ENCODE data around the gene C3orf49. TPM values are rescaled to one million over a fixed set of nuclear protein-coding genes. Genes with fewer than 3 reads are reported as not detected.

C3orf49 gene
- total RNA-seq, 1 experiment from 2014 or later, result not detected

GRCh38 chr3:63830526-63830925 is 11.4 kb downstream of the C3orf49 start:
- Histone ChIP-seq H4K20me1 (ENCODE audit: insufficient read depth, low read depth, low read length) (no peaks in the 10 kb centered on the region), H3K79me2 (ENCODE audit: low read length) (0 out of 2 replicates have a peak, but pooled peaks cover 4% of the 10 kb centered on the region), H3K9ac (ENCODE audit: low read length) (no peak overlapping the region), H3K4me2 (ENCODE audit: low read depth, low read length, poor library complexity, severe bottlenecking) (no peak overlapping the region), H3K36me3 (ENCODE audit: insufficient read depth, low read length) (peaks cover 53% of the 10 kb centered on the region), H3K27me3 (ENCODE audit: low read length) (no peaks in the 10 kb centered on the region), H3K9me2 (replicated peaks; ENCODE audit: insufficient read depth, low read length) (no peaks in the 10 kb centered on the region), H3K9me3 (ENCODE audit: low read length) (no peaks in the 10 kb centered on the region), H3K4me3 (ENCODE audit: low read length) (no peak overlapping the region), H3K4me1 (ENCODE audit: low read length) (peaks cover 23% of the 10 kb centered on the region), H3K27ac (ENCODE audit: low read length) (no peak overlapping the region), H2AFZ (ENCODE audit: low read length) (no peak overlapping the region)
- DNase-seq, result no peak

GRCh38 chr3:63832395-63832794 is 13.3 kb downstream of the C3orf49 start:
- no peak for DNase-seq
- H3K36me3 ChIP-seq (ENCODE audit: insufficient read depth, low read length), result peaks cover 55% of the 10 kb centered on the region

GRCh38 chr3:63841704-63842103 is 22.6 kb downstream of the C3orf49 start:
- Histone ChIP-seq H2AFZ (ENCODE audit: low read length) (no peak overlapping the region), H3K27ac (ENCODE audit: low read length) (no peak overlapping the region), H3K4me2 (ENCODE audit: low read depth, low read length, poor library complexity, severe bottlenecking) (no peak overlapping the region), H3K4me3 (ENCODE audit: low read length) (no peak overlapping the region), H3K36me3 (ENCODE audit: insufficient read depth, low read length) (peaks cover 12% of the 10 kb centered on the region; the same call in 1 of the 2 replicates), H3K4me1 (ENCODE audit: low read length) (peaks cover 13% of the 10 kb centered on the region), H3K79me2 (ENCODE audit: low read length) (peaks cover 92% of the 10 kb centered on the region), H3K9me3 (ENCODE audit: low read length) (no peaks in the 10 kb centered on the region), H3K9ac (ENCODE audit: low read length) (no peak overlapping the region), H3K9me2 (replicated peaks; ENCODE audit: insufficient read depth, low read length) (no peaks in the 10 kb centered on the region), H3K27me3 (ENCODE audit: low read length) (no peaks in the 10 kb centered on the region), H4K20me1 (ENCODE audit: insufficient read depth, low read depth, low read length) (no peaks in the 10 kb centered on the region)
- no peak for DNase-seq

More at GRCh38 chr3:63832395-63832794, 13.3 kb downstream of the C3orf49 start:
- no peak overlapping the region for H3K9ac ChIP-seq (ENCODE audit: low read length)
- no peak overlapping the region for H3K4me3 ChIP-seq (ENCODE audit: low read length)
- no peak overlapping the region for H2AFZ ChIP-seq (ENCODE audit: low read length)
- no peaks in the 10 kb centered on the region for H4K20me1 ChIP-seq (ENCODE audit: insufficient read depth, low read depth, low read length)
- H3K9me2 ChIP-seq (replicated peaks; ENCODE audit: insufficient read depth, low read length), result no peaks in the 10 kb centered on the region
- no peak overlapping the region for H3K4me2 ChIP-seq (ENCODE audit: low read depth, low read length, poor library complexity, severe bottlenecking)
- H3K27me3 ChIP-seq (ENCODE audit: low read length), result no peaks in the 10 kb centered on the region
- H3K9me3 ChIP-seq (ENCODE audit: low read length), result no peaks in the 10 kb centered on the region
- peaks cover 14% of the 10 kb centered on the region for H3K79me2 ChIP-seq (ENCODE audit: low read length)
- H3K4me1 ChIP-seq (ENCODE audit: low read length), result peaks cover 34% of the 10 kb centered on the region
- no peak overlapping the region for H3K27ac ChIP-seq (ENCODE audit: low read length)

- H3K9ac ChIP-seq (ENCODE audit: low read length), result no peak overlapping the region
- no peak for DNase-seq
- H3K9me3 ChIP-seq (ENCODE audit: low read length), result no peaks in the 10 kb centered on the region
- H3K79me2 ChIP-seq (ENCODE audit: low read length), result peaks cover 94% of the 10 kb centered on the region
- no peak overlapping the region for H3K27ac ChIP-seq (ENCODE audit: low read length)
- H2AFZ ChIP-seq (ENCODE audit: low read length), result no peak overlapping the region
- no peaks in the 10 kb centered on the region for H3K9me2 ChIP-seq (replicated peaks; ENCODE audit: insufficient read depth, low read length)
- no peak overlapping the region for H3K4me2 ChIP-seq (ENCODE audit: low read depth, low read length, poor library complexity, severe bottlenecking)
- H3K4me1 ChIP-seq (ENCODE audit: low read length), result peaks cover 9% of the 10 kb centered on the region
- no peaks in the 10 kb centered on the region for H4K20me1 ChIP-seq (ENCODE audit: insufficient read depth, low read depth, low read length)
- peaks cover 9% of the 10 kb centered on the region; the same call in 1 of the 2 replicates for H3K36me3 ChIP-seq (ENCODE audit: insufficient read depth, low read length)
- no peak overlapping the region for H3K4me3 ChIP-seq (ENCODE audit: low read length)
- H3K27me3 ChIP-seq (ENCODE audit: low read length), result no peaks in the 10 kb centered on the region
Observed at GRCh38 chr3:63842127-63842526, 23.0 kb downstream of the C3orf49 start.

GRCh38 chr3:63845215-63845614 is 26.1 kb downstream of the C3orf49 start:
- no peak overlapping the region for H2AFZ ChIP-seq (ENCODE audit: low read length)
- no peaks in the 10 kb centered on the region for H3K9me3 ChIP-seq (ENCODE audit: low read length)
- H3K36me3 ChIP-seq (ENCODE audit: insufficient read depth, low read length), result no peaks in the 10 kb centered on the region
- H3K9ac ChIP-seq (ENCODE audit: low read length), result no peak overlapping the region
- no peaks in the 10 kb centered on the region for H3K4me1 ChIP-seq (ENCODE audit: low read length)
- H3K9me2 ChIP-seq (replicated peaks; ENCODE audit: insufficient read depth, low read length), result no peaks in the 10 kb centered on the region
- no peak overlapping the region for H3K4me2 ChIP-seq (ENCODE audit: low read depth, low read length, poor library complexity, severe bottlenecking)
- no peak overlapping the region for H3K4me3 ChIP-seq (ENCODE audit: low read length)
- H3K27me3 ChIP-seq (ENCODE audit: low read length), result no peaks in the 10 kb centered on the region
- DNase-seq, result no peak
- H3K27ac ChIP-seq (ENCODE audit: low read length), result no peak overlapping the region
- H4K20me1 ChIP-seq (ENCODE audit: insufficient read depth, low read depth, low read length), result no peaks in the 10 kb centered on the region
- H3K79me2 ChIP-seq (ENCODE audit: low read length), result peaks cover 99% of the 10 kb centered on the region

GRCh38 chr3:63847718-63848450 is 28.8 kb downstream of the C3orf49 start:
- H3K9me2 ChIP-seq (replicated peaks; ENCODE audit: insufficient read depth, low read length), result no peaks in the 10 kb centered on the region
- no peaks in the 10 kb centered on the region for H4K20me1 ChIP-seq (ENCODE audit: insufficient read depth, low read depth, low read length)
- H2AFZ ChIP-seq (ENCODE audit: low read length), result no peak overlapping the region
- peaks cover 99% of the 10 kb centered on the region for H3K79me2 ChIP-seq (ENCODE audit: low read length)
- 0 out of 2 replicates have a peak, but pooled peaks cover 4% of the 10 kb centered on the region for H3K36me3 ChIP-seq (ENCODE audit: insufficient read depth, low read length)
- no peaks in the 10 kb centered on the region for H3K27me3 ChIP-seq (ENCODE audit: low read length)
- DNase-seq, result no peak
- no peak overlapping the region for H3K4me3 ChIP-seq (ENCODE audit: low read length)
- no peaks in the 10 kb centered on the region for H3K9me3 ChIP-seq (ENCODE audit: low read length)
- H3K4me2 ChIP-seq (ENCODE audit: low read depth, low read length, poor library complexity, severe bottlenecking), result no peak overlapping the region
- H3K27ac ChIP-seq (ENCODE audit: low read length), result no peak overlapping the region
- no peaks in the 10 kb centered on the region for H3K4me1 ChIP-seq (ENCODE audit: low read length)
- no peak overlapping the region for H3K9ac ChIP-seq (ENCODE audit: low read length)

GRCh38 chr3:63849175-63849574 is 30.1 kb downstream of the C3orf49 start:
- Histone ChIP-seq H3K4me1 (ENCODE audit: low read length) (no peaks in the 10 kb centered on the region), H3K9ac (ENCODE audit: low read length) (no peak overlapping the region), H3K4me2 (ENCODE audit: low read depth, low read length, poor library complexity, severe bottlenecking) (no peak overlapping the region), H3K9me2 (replicated peaks; ENCODE audit: insufficient read depth, low read length) (no peaks in the 10 kb centered on the region), H4K20me1 (ENCODE audit: insufficient read depth, low read depth, low read length) (no peaks in the 10 kb centered on the region), H2AFZ (ENCODE audit: low read length) (no peak overlapping the region), H3K4me3 (ENCODE audit: low read length) (no peak overlapping the region), H3K79me2 (ENCODE audit: low read length) (peaks cover 99% of the 10 kb centered on the region), H3K27me3 (ENCODE audit: low read length) (no peaks in the 10 kb centered on the region), H3K9me3 (ENCODE audit: low read length) (no peaks in the 10 kb centered on the region), H3K36me3 (ENCODE audit: insufficient read depth, low read length) (0 out of 2 replicates have a peak, but pooled peaks cover 4% of the 10 kb centered on the region), H3K27ac (ENCODE audit: low read length) (no peak overlapping the region)
- no peak for DNase-seq

GRCh38 chr3:63851287-63851686 is 32.2 kb downstream of the C3orf49 start:
- Histone ChIP-seq H3K9me2 (replicated peaks; ENCODE audit: insufficient read depth, low read length) (no peaks in the 10 kb centered on the region), H3K27ac (ENCODE audit: low read length) (no peak overlapping the region), H4K20me1 (ENCODE audit: insufficient read depth, low read depth, low read length) (no peaks in the 10 kb centered on the region), H3K27me3 (ENCODE audit: low read length) (no peaks in the 10 kb centered on the region), H2AFZ (ENCODE audit: low read length) (no peak overlapping the region), H3K9me3 (ENCODE audit: low read length) (no peaks in the 10 kb centered on the region), H3K36me3 (ENCODE audit: insufficient read depth, low read length) (0 out of 2 replicates have a peak, but pooled peaks cover 4% of the 10 kb centered on the region), H3K79me2 (ENCODE audit: low read length) (peaks cover 99% of the 10 kb centered on the region), H3K9ac (ENCODE audit: low read length) (no peak overlapping the region), H3K4me2 (ENCODE audit: low read depth, low read length, poor library complexity, severe bottlenecking) (no peak overlapping the region), H3K4me1 (ENCODE audit: low read length) (no peaks in the 10 kb centered on the region), H3K4me3 (ENCODE audit: low read length) (no peak overlapping the region)
- DNase-seq, result no peak

All from Karpas-422 (cell line).